Activated naive CD4-positive, alpha-beta T cell treated with Interleukin-2 at 50 U/mL for 16 hours (primary cell): Measurements from ENCODE around the gene MGST2.

Experiments
- DNase-seq: peaks from one replicate; pipeline ENCODE4 v3.0.0-alpha.2; 2020

Gene MGST2

DNA sequence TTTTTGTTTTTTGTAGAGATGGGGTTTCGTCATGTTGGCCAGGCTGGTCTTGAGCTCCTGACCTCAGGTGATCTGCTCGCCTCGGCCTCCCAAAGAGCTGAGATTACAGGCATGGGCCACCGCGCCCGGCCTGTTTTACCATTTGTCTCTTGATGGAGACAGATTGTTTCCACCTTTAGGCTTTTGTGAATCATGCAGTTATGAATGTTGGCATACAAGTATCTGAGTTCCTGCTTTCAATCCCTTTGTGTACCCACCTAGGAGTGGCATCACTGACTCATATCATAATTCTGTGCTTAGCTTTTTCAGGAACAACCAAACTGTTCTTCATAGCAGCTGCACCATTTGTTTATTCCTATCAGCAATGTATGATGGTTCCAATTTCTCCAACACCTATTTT lies 20.2 kb upstream of the MGST2 start:
- DNase-seq = no peak

DNA sequence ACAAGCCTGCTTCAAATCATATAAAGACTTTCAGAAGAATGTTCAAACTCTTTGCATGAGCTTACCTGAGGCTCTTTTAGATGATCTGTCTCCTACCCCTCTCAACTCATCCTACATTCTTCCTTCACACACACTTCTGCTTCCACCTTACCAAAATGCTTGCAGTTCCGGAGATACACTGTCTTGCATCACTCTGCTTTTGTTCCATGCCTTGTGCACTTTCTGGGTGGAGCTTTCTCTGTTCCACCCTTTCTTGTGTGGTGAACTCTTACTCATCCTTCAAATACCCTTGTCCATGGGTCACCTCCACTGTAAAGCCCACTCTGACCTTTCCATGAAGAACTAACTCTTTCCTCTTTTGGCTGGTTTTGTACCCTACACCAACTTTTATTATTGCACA lies 18.4 kb upstream of the MGST2 start:
- DNase-seq = no peak

DNA sequence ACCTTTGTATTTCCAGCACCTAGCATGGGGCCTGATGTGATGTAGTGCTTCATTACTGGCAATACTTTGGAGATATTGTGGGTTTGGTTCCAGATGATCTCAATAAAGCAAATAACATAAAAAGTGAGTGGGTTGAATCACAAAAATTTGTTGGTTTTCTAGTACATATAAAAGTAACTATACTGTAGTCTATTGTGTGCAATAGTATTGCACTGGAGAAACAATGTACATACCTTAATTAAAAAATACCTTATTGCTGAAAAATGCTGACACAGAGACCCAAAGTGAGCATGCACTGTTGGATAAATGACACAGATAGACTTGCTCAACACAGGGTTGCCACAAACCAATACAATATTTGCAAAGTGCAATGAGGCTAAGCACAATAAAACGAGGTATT lies 17.7 kb upstream of the MGST2 start:
- no peak for DNase-seq

DNA sequence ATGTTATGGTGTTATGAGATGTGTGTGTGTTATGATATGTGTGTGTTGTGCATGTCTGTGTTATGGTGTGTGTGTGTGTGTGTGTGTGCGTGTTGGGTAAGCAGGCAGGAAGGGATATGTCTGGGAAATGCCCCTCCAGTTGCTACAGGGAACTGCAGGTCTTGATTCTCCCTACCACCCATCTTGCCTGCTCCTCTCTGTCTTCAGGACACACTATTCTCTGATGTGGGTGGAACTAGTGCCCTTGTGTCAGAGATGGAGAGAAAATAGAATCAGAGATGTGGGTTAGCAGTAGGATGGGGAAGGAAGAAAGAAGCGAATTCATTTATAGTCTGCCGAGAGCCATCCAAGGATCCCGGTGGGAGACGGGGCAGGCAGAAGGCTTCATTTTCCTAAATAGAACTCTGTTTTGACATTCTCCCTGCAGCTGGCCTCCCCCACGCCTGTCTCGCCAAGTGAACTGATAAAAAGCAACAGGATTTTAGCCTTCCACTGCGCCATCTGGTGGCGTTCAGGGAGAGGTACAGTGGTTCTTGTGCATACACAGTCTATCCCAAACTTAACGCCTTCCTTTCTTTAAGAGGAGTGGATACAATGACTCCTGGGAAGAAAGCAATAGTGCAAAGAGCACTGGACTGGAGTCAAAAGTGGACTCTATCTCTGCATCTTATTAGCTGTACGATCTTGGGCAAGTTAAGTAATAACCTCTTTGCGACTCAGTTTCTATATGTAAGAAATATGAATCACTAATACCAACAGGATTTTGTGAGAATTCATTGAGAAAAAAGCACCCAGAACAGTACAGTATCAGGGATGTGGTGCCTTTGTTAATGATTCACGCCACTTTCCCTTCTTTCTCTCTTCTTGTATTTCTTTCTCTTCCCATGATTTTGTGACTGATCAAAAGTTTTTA lies 14.1 kb upstream of the MGST2 start:
- peak; percentile 67 for DNase-seq

DNA sequence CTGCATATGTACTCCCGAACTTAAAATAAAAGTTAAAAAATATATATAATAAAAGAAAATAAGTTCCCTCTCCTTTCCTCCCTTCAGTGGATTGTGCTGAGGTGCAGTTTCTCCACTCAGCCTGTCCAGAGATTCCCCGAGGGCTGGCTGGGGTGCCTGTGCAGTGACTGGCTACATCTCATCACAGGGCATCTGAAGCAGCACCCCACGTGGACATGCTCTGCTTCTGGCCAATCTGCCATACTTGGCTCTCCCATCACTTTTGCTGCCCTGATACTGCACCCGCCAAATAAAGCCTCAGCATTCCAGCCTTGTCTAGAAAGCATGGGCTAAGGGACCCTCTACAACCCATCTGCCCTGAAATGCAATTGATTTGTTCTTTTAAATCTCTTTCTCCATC lies 11.1 kb upstream of the MGST2 start:
- DNase-seq = no peak

DNA sequence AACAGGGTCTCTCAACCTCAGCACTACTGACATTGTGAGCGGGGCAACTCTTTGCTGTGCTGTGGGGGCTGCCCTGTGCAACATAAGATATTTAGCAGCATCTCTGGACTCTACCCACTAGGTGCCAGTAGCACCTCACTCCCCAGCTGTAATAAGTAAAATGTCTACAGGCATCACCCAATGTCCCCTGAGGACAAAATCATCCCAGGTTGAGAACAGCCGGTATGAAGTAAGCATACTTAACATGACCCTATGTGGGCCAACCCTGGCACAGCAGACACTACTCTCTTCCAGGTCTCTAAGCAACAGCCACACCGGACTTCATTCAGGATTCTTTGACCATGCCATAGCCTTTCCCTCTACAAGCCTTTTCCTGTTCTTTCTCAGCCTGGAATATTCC lies 10.5 kb upstream of the MGST2 start:
- no peak for DNase-seq

DNA sequence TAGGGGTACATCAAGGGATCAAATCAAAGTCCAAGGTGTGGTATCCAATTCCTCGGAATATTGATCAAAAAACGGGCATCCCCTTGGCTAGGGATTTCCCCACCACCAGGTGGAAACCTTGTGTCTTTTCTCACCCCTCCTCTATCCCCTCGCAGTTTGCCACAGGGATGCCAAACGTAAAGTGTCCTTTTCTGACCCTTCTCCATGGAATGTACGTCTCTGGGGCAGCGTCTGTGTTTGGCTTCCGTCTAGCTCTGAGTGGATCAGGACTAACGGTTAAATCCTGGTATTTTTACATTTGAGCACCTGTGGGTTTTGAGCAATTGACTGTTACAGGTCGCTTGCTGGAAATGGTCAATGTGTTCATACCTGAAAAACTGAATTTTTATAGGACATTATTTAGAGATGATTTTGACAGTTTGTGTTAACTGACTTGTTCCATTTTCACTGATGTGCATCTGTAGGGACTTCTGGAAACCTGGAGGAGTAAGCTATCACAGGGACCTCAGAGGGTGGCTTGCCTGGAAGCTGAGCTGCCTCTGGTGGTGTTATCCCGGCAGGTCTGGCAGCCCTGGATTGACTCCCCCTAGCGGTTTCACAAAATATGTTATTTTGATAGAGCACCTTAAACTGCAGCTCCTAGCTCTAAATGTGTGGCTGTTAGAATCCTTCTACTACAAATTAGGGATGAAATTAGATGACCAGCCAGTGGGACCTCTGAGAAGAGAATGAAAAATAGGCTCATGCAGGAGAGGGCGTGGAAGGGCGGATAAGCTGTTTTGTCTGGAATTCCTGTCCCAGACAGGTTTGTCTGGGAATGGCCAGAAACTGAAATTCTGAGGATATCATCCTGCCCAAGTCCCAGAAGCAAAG lies 8.8 kb upstream of the MGST2 start:
- DNase-seq = peak; percentile 36

DNA sequence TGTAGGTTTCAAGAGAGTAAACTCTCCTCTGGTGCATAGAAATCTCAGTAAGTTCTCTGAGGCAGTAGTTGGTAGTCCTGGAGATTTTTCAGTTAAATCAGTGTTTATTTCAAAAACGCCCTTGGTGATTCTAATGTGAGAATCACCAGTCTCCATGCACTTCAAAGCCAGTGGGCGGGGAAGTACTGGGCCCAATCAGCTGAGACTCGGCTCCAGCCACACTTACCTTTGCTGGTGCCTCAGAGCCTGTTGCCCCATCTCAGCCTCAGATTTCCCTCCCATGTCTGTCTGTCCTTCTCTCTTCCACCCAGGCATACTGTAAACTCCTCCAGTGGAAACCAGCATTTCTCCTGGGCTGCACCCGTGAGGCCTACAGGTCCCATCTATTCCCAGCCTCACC lies 7.4 kb upstream of the MGST2 start:
- no peak for DNase-seq

DNA sequence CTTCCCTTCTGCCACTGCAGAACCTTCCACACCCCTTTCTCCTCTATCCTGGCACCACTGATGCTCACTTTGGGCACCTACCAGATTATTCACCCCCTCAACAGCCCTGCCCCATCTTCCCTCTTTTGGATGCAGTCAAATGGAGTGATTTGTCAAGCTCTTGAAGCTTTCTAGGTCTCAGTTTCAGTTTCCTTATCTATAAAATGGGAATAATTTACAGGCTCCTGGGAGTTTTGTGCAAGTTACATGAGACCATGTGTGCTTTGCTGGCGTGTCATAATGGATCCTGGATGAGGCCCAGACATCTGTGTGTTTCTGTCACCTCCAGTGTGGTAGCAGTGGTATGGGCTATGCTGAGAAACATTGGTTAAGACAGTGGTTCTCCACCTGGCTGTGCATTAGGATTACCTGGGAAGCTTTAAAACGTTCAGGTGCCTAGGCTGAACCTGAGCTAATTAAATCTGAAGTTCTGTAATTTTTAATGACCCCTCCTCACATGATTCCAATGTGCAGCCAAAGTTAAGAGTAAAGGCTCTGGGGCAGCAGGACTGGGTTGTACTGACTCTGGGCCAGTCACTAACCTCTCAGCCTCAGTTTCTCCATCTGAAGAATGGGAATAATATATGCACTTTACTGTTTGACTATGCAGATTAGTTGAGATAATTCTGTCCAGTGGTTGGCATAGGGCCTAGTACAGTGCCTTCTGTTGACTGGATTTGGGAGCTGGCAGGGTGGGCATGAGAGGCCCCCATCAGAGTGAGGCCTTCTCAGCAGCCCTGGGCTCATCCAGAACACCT lies 6.8 kb upstream of the MGST2 start:
- no peak for DNase-seq

DNA sequence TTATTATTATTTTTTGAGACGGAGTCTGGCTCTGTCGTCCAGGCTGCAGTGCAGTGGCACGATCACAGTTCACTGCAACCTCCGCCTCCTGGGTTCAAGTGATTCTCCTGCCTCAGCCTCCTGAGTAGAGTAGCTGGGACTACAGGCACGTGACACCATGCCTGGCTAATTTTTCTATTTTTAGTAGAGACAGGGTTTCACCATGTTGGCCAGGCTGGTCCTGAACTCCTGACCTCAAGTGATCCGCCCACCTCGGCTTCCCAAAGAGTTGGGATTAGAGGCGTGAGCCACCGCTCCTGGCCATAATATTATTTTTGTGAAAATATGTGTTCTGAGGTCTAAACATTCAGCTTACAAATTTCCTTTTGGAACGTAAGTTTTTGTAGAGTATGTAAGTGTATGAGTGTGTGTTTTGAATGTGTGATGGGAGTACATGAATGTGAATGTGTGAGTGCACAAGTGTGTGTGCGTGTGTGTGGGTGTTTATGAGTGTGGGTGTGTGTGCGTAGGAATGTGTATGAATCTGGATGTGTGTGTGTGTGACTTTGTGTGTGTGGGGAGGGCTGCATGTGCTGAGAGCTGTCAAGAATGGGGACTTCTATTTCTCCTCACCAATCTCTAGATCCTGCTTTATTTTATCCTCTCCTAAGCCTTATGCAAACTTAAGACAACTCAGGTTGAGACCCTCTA lies 5.7 kb upstream of the MGST2 start:
- DNase-seq = no peak

DNA sequence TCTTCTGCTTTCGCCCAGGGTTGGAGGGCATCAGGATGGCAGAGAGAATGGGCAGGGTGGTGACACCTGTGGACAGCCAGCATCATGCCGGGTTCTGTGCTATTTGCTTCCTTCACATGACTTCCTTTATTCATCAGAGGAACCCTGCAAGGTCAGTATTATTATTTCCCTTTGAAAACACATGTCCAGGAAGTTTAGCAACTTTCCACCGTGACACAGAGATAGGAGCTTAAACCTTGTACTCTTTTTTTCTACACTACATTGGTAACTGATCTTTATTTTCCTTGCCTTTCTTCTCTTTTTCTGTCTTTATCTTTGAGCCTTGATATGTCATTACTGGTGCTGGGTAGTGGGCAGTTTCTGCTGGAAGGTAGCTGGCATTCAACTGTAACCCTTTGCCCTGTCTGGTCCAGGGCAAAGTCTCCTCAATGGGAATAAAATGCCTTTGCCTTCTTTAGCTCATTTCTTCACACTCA lies 5.0 kb upstream of the MGST2 start:
- DNase-seq = no peak

DNA sequence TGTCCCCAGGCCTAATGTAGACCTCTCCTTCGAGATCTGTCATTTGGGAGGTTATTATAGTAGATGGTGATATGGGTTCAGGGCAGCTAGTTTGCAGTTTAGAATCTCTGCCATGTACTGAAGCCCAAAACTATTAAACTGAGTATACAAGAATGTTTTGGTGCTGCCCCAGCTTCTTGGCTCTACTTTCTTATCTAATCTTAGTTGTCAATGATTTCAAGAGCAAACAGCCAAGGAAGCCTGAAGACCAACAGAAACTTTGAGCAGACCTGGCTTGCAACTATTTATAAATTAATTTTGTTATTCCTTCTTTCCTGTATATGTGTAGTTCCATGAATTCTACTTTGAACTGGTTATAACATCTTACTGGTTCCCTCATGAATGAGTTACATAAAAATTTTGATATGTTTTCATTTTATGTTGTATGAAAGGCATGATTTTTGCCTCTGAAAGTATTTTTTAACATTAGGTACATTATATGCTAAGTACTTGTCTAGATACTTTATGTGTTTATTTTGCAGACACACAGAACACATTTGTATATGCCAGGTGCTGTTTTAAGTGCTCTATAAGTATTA lies 2.0 kb upstream of the MGST2 start:
- DNase-seq = no peak

DNA sequence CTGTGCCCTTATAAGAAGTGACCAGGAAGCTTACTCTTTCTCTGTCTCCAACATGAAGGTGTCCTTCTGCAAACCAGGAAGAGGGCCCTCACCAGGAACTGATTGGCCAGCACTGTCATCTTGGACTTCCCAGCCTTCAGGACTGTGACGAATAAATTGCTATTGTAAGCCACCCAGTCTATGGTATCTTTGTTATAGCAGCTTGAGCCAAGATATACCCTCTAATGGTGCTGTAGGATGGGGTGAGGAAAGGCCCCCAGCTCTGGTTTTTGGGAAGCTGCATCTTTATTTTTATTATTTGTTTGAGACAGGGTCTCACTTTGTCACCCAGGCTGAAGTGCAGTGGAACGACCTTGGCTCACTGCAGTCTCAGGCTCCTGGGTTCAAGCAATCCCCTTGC lies 1.2 kb upstream of the MGST2 start:
- no peak for DNase-seq

DNA sequence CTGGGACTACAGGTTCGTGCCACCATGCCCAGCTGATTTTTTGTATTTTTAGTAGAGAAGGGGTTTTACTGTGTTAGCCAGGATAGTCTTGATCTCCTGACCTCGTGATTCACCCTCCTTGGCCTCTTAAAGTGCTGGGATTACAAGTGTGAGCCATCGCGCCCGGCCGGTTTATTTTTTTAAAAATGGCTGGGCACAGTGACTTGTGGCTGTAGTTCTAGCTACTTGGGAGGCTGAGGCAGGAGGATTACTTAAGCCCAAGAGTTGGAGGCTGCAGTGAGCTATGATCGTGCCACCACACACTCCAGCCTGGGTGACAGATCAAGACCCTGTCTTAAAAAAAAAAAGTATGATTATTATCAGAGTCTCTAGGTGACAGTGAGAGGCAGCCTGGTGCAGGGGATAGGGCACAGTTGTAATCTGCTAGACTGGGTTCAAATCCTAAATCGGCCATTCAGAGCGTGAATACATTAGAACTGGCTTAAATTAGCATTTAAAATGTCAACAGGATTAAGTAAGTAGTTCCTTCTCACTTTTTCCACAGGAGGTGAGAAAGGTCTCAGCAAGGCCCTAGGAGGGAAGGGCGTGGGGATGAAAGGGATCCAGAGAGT lies 435 bp upstream of the MGST2 start:
- DNase-seq = no peak

DNA sequence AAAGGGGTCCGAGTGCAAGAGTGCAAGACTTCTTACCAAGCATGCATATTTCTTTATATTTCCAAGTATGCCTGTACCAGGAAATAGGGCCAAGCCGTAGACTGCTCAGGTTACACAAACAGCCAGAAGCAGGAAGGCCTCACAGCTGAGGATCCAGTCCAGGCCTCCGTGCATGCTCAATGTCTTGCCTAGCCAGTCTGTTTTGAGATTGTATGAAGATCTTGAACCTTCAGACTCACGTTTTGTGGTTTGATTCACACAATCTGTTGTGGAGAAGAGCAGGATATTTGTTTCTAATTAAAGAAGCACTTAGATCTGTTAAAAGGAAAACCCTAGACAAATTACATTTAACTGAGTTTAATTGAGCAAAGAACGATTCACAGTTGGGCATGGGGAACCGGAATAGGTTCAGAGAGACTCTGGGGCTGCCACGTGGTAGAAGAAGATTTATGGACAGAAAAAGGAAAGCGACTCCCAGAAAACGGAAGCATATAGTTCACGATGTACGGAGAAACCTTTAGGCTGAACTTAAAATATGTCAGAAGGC lies 1.2 kb downstream of the MGST2 start:
- DNase-seq = no peak

DNA sequence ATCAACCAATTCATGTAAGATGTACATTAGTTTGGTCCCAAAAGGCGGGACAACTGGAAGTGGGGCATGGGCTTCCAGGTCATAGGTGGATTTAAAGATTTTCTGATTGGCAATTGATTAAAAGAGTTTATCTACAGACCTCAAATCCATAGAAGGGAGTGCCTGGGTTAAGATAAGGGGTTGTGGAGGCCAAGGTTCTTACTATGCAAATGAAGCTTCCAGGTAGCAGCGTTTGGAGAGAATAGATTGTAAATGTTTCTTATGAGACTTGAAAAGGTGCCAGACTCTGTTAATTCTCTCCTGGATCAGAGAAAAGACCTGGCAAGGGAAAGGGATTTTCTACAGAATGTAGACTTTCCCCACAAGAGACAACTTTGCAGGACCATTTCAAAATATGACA lies 2.4 kb downstream of the MGST2 start:
- DNase-seq = no peak

DNA sequence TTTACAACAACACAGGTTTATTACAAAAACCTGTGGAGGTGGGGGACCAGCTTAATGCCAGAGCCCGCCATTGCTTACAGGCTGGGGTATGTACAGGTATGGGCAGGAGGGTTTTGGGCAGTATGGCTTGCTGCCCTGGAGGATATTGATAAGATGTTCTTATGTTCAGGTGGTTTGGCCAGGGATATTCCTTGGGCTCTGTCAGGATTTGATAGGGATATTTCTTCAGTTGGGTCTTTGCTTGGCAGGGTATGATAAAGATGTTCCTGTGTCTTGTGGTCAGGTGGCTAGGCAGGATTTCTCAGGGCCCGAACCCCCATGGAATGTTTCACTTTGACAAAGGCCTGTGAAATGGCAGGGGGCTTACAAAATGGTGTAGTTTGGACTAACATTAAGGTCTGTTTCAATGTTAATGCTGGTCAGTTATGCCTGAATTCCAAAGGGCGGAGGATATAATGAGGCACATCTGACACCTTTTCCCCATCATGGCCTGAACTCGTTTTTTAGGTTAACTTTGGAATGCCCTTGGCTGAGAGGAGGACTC lies 3.1 kb downstream of the MGST2 start:
- no peak for DNase-seq

DNA sequence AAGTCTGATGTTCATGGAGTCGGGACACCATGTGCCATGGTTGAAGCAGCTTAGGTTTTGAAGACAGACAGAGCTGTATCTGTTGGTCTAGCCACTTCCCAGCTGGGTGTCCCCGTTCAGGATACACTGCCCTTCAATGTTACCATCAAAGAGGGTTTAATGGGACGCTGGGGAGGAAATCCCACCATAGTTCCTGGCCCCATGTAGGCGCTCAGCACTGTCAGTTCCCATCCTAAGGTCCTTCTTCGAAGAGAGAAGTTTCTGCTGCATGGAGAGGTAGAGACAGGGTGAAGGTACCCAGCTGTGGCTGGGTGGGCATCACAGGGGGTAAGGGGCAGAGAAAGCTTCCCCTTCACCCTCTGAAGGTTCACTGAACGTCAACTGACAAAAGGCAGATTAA lies 3.7 kb downstream of the MGST2 start:
- no peak for DNase-seq

DNA sequence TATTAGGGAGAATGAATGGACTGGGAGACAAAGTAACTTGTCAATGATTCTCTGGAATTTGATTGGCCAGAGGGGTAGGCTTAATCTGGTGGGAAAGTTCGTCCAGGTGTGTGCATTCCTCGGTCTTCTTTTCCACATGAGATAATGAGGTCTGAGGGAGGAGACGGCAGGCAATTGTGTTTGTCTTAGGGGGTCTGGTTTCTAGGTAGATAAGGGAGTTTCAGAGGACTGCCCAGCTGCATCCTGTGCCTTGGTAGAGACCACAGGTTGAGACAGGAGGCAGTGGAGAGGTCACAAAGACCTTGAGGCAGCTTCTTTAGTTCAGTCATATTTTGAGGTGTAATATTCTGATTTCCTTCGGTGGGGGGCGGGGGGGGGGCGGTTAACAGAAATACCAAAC lies 4.3 kb downstream of the MGST2 start:
- DNase-seq = no peak

DNA sequence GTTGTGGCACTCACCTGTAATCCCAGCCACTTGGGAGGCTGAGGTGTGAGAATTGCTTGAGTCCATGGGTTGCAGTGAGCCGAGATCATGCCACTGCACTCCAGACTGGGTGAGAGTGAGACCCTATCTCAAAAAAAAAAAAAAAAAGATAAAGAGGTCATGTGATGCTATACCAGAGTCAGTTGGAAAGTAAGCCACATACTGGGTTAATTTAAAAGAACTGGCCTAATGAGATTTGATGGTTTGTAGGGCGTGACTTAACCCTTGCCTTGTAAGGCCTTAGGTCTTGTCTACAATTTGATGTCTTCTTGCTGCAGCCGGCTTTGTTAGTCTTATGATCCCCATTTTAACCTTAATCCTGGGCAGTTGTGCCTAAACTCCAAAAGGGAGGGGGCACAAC lies 5.2 kb downstream of the MGST2 start:
- no peak for DNase-seq

DNA sequence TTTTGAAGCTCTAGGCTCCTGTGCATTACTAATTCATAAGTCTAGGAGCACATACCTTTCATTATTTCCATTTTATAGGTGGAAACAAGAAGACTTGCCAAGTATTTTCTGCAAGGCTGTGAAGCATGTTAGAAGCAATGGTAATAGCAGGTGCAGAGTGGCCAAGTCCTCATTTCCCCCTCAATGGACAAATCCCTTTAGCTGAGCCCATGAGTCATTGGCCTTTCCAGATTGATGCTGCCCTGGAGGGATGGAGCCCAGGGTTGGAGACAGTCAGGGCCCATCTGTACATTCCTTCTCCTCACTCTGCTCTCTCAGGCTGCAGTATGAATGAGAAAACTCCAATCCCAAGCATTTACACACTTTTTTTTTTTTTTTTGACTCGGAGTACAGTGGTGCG lies 6.6 kb downstream of the MGST2 start:
- no peak for DNase-seq
